K562 (cell line): ENCODE results near the gene IDH3G. TPM values are rescaled to one million over a fixed set of nuclear protein-coding genes. Genes with fewer than 3 reads are reported as not detected.

Source experiments
- CREM ChIP-seq: IDR thresholded peaks from 2 replicates; pipeline ENCODE4 v1.6.1; 2014; ENCODE audit warnings: antibody characterized with exemption, low read depth
- CTBP1 ChIP-seq: fragments of 450-650 bp; IDR thresholded peaks from 2 replicates; pipeline ENCODE4 v1.6.1; 2016; ENCODE audit warnings: borderline replicate concordance
- ETS2 ChIP-seq: IDR thresholded peaks from 2 replicates; pipeline ENCODE4 v1.6.1; 2016; ENCODE audit warnings: borderline replicate concordance, missing genetic modification characterization, mild to moderate bottlenecking, moderate library complexity, missing compliant biosample characterization; ENCODE audit not compliant: poor library complexity, severe bottlenecking
- HMGN3 ChIP-seq: IDR thresholded peaks from 2 replicates; pipeline ENCODE4 v1.6.1; 2011; ENCODE audit warnings: borderline replicate concordance, low read depth, mild to moderate bottlenecking, mixed read lengths, low read length; ENCODE audit not compliant: insufficient read length; ENCODE audit errors: extremely low read depth
- IRF2 ChIP-seq: sonication (generic); formaldehyde crosslinking; IDR thresholded peaks from 2 replicates; pipeline ENCODE4 v1.8.1; 2022; ENCODE audit warnings: mild to moderate bottlenecking, missing genetic modification reagents
- JUN ChIP-seq, 2 experiments: sonication (generic) in 1 of 2; formaldehyde crosslinking in 1 of 2; IDR thresholded peaks; 2 replicates each; pipeline versions ENCODE4 v1.6.1 to v1.8.0; 2012 to 2022; ENCODE audit warnings: borderline replicate concordance in 2 of 2, mild to moderate bottlenecking in 2 of 2, improper control_type of control experiment in 1 of 2, low read depth in 1 of 2, low read length in 1 of 2, missing genetic modification reagents in 1 of 2
- KDM1A ChIP-seq, 2 experiments: fragments of 450-650 bp; IDR thresholded peaks; 2 replicates each; pipeline ENCODE4 v1.6.1; 2016; ENCODE audit warnings: mild to moderate bottlenecking in 2 of 2
- KLF1 ChIP-seq: fragments of 450-650 bp; IDR thresholded peaks from 2 replicates; pipeline ENCODE4 v1.6.1; 2016; ENCODE audit warnings: missing genetic modification characterization, missing compliant biosample characterization
- MYNN ChIP-seq, 2 experiments: sonication (generic); formaldehyde crosslinking in 1 of 2; IDR thresholded peaks; 2 replicates each; pipeline versions ENCODE4 v1.5.0 to v1.6.1; 2016 to 2020; ENCODE audit warnings: antibody characterized with exemption in 1 of 2, missing genetic modification reagents in 1 of 2
- NFXL1 ChIP-seq: fragments of 450-650 bp; formaldehyde crosslinking; IDR thresholded peaks from 2 replicates; pipeline ENCODE4 v1.4.0; 2021; ENCODE audit warnings: mild to moderate bottlenecking
- RBM39 ChIP-seq: fragments of 200-400 bp; formaldehyde crosslinking; optimal IDR thresholded peaks from 2 replicates; pipeline ENCODE3; 2018; ENCODE audit warnings: low read depth, low read length
- SMAD4 ChIP-seq: fragments of 250-450 bp; sonication (Bioruptor Pico); conservative IDR thresholded peaks from 2 replicates; pipeline ENCODE4 v1.8.0; 2021; ENCODE audit warnings: inconsistent platforms, mild to moderate bottlenecking, moderate library complexity
- SP2 ChIP-seq: IDR thresholded peaks from 2 replicates; pipeline ENCODE4 v1.6.1; 2011; ENCODE audit warnings: mild to moderate bottlenecking, low read depth, low read length, moderate library complexity; ENCODE audit not compliant: poor library complexity, severe bottlenecking; ENCODE audit errors: extremely low read depth
- STAG1 ChIP-seq: sonication (generic); formaldehyde crosslinking; IDR thresholded peaks from 2 replicates; pipeline ENCODE4 v1.5.0; 2020; ENCODE audit warnings: missing genetic modification reagents, borderline replicate concordance
- TBP ChIP-seq: optimal IDR thresholded peaks from 2 replicates; pipeline ENCODE3; 2011; ENCODE audit warnings: low read depth, low read length, improper control_type of control experiment
- YY1 ChIP-seq, 3 experiments: IDR thresholded peaks; 2 replicates each; pipeline ENCODE4 v1.6.1; 2011; ENCODE audit warnings: low read length in 2 of 3, mild to moderate bottlenecking in 2 of 3, moderate library complexity in 2 of 3, borderline replicate concordance in 1 of 3, control low read depth in 1 of 3, low read depth in 1 of 3; ENCODE audit not compliant: insufficient read depth in 3 of 3, insufficient replicate concordance in 2 of 3, control insufficient read depth in 1 of 3, insufficient read length in 1 of 3; ENCODE audit errors: extremely low read depth in 1 of 3
- ZFX ChIP-seq: sonication (generic); formaldehyde crosslinking; IDR thresholded peaks from 2 replicates; pipeline ENCODE4 v1.8.0; 2022; ENCODE audit warnings: mild to moderate bottlenecking, missing genetic modification reagents, moderate library complexity
- ZNF766 ChIP-seq: fragments of 200-800 bp; sonication (Bioruptor generic); conservative IDR thresholded peaks from 2 replicates; pipeline ENCODE4 v1.6.1; 2016; ENCODE audit warnings: missing genetic modification characterization, missing compliant biosample characterization
- polyA plus RNA-seq, 8 experiments: library from polyadenylated mRNA; depleted of rRNA in 4 of 8; stranded (reverse) in 5 of 8; unstranded in 3 of 8; fragments of >200 nt; fragmentation: Nextera tagmentation in 2 of 8; fragmentation: Illumina TruSeq in 1 of 8; extraction: Ambion mirVana in 2 of 8; extraction: Trizol in 1 of 8; gene quantifications; 2 replicates each; pipeline versions ENCODE4 v1.2.1 to v1.2.3, GENCODE V29; 2011 to 2014; ENCODE audit warnings: inconsistent platforms in 1 of 8, missing spikeins in 1 of 8
- total RNA-seq, 7 experiments: library from RNA; depleted of rRNA in 6 of 7; stranded (reverse); fragments of >200 nt in 6 of 7; fragmentation: Illumina TruSeq in 2 of 7; extraction: Trizol in 2 of 7; gene quantifications; 2 replicates each; pipeline versions ENCODE4 v1.2.1 to v1.2.3, GENCODE V29; 2011 to 2021; ENCODE audit warnings: low replicate concordance in 1 of 7
- TF ChIP-seq, protein P1 (sequence below): sonication (generic); formaldehyde crosslinking; IDR thresholded peaks from 2 replicates; pipeline ENCODE4 v1.8.1; 2023; ENCODE audit warnings: mild to moderate bottlenecking, missing genetic modification reagents
- TF ChIP-seq, protein P2 (sequence below): sonication (generic); formaldehyde crosslinking; IDR thresholded peaks from 2 replicates; pipeline ENCODE4 v1.8.1; 2022; ENCODE audit warnings: missing genetic modification reagents
- TF ChIP-seq, protein P3 (sequence below): fragments of 450-650 bp; formaldehyde crosslinking; IDR thresholded peaks from 2 replicates; pipeline ENCODE4 v1.4.0; 2022; ENCODE audit warnings: missing genetic modification characterization

Gene IDH3G
- total and polyA plus RNA-seq, 9 of the 15 experiments (the other 6 are each of a cell fraction or from before 2014, with no cell fraction given) = 24.3 to 72.5 (median 37.9) TPM

DNA sequence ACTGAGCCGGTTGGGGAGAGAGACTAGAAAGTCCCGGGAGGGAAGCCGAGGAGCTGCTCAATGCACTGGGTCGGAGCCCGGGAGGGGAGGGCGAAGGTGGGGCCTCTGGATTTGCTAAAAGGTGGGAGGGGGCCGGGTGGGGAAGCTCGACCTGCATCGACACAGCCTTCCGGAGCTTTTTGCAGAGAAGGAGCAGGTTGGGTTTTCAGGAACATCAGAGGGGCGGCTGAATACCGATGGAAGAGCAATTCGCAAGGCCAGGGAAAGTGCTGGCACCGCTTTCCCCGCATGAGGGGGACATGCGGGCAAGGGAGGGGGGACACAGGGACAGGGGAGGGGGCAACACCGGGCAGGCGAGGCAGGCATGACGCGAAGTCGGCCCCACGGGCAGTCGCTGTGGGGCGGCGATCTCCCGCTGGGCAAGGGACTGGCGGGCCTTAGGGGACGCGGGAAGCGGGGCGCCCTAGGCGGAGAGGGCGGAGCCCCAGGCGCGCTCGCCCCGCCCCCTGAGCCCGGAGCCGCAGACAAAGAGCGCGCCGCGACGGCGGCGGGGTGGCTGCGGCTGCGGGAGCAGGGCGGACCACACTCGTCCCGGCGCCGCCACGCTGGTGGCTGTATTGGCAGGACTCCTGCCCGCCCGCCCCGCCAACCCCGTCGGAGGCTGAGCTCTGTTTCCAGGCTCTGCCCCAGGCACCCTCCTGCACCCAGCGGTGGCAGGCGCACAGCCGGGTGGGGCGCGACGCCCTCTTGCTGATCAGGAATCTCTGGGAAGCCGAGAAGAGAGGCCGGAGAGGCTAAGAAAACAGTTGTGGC is 24.6 kb upstream of the IDH3G start (continued):
- TF ChIP-seq YY1 (IDR thresholded peaks at IDR 0.05; ENCODE audit: borderline replicate concordance in 1 of 3, control insufficient read depth in 1 of 3, extremely low read depth in 1 of 3, insufficient read depth in 3 of 3, insufficient read length in 1 of 3, insufficient replicate concordance in 2 of 3, low read depth in 1 of 3, low read length in 2 of 3) (peak in 2 of 3 experiments; percentile 47 to 50), SP2 (no peak), KLF1 (tag) (no peak), TBP (peak; percentile 36), SMAD4 (CRISPR knock-in tag) (0 out of 2 replicates have a peak, but pooled peaks have one; percentile 41), ZNF766 (CRISPR knock-in tag) (no peak), RBM39 (no peak), HMGN3 (peak; percentile 28), ZFX (CRISPR knock-in tag) (peak; percentile 60), KDM1A (IDR thresholded peaks at IDR 0.05) (no peak), STAG1 (no peak), ETS2 (tag) (no peak), MYNN (IDR thresholded peaks at IDR 0.05) (no peak), MYNN (CRISPR knock-in tag; IDR thresholded peaks at IDR 0.05) (no peak), CTBP1 (peak; percentile 61), IRF2 (CRISPR knock-in tag) (no peak), JUN (IDR thresholded peaks at IDR 0.05; ENCODE audit: borderline replicate concordance, low read depth, low read length) (no peak), JUN (CRISPR knock-in tag; IDR thresholded peaks at IDR 0.05; ENCODE audit: borderline replicate concordance) (no peak), CREM (no peak), NFXL1 (CRISPR knock-in tag) (no peak)
- TF ChIP-seq, protein P1, sequence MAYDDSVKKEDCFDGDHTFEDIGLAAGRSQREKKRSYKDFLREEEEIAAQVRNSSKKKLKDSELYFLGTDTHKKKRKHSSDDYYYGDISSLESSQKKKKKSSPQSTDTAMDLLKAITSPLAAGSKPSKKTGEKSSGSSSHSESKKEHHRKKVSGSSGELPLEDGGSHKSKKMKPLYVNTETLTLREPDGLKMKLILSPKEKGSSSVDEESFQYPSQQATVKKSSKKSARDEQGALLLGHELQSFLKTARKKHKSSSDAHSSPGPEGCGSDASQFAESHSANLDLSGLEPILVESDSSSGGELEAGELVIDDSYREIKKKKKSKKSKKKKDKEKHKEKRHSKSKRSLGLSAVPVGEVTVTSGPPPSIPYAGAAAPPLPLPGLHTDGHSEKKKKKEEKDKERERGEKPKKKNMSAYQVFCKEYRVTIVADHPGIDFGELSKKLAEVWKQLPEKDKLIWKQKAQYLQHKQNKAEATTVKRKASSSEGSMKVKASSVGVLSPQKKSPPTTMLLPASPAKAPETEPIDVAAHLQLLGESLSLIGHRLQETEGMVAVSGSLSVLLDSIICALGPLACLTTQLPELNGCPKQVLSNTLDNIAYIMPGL (CRISPR knock-in tag) = no peak
- TF ChIP-seq, protein P2, sequence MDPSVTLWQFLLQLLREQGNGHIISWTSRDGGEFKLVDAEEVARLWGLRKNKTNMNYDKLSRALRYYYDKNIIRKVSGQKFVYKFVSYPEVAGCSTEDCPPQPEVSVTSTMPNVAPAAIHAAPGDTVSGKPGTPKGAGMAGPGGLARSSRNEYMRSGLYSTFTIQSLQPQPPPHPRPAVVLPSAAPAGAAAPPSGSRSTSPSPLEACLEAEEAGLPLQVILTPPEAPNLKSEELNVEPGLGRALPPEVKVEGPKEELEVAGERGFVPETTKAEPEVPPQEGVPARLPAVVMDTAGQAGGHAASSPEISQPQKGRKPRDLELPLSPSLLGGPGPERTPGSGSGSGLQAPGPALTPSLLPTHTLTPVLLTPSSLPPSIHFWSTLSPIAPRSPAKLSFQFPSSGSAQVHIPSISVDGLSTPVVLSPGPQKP (CRISPR knock-in tag) = no peak
- TF ChIP-seq, protein P3, sequence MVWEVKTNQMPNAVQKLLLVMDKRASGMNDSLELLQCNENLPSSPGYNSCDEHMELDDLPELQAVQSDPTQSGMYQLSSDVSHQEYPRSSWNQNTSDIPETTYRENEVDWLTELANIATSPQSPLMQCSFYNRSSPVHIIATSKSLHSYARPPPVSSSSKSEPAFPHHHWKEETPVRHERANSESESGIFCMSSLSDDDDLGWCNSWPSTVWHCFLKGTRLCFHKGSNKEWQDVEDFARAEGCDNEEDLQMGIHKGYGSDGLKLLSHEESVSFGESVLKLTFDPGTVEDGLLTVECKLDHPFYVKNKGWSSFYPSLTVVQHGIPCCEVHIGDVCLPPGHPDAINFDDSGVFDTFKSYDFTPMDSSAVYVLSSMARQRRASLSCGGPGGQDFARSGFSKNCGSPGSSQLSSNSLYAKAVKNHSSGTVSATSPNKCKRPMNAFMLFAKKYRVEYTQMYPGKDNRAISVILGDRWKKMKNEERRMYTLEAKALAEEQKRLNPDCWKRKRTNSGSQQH = no peak
